ENCODE measurements around the gene CAPN11.
"Not testable (repeated sequence)": the region's sequence is repeated elsewhere in the genome, so short reads cannot be mapped to it uniquely, and the experiment has no call there.

Gene CAPN11

GRCh38 chr6:44230034-44230675, 71.5 kb downstream of the CAPN11 start:
- no peak for DNase-seq

- not testable (repeated sequence) for DNase-seq
These were observed 72.8 kb downstream of the CAPN11 start for GRCh38 chr6:44231426-44231825.

GRCh38 chr6:44232676-44233566, 74.3 kb downstream of the CAPN11 start:
- no peak for DNase-seq

GRCh38 chr6:44233567-44234100, 75.0 kb downstream of the CAPN11 start:
- DNase-seq = no peak
